IPS-15b (cell line): ENCODE results near the gene ISG20.

Experiments
- H3K27me3 ChIP-seq: one replicate; pipeline ENCODE4 v1.6.1; 2013; ENCODE audit warnings: low read length; ENCODE audit not compliant: control insufficient read depth, insufficient read depth
- H3K36me3 ChIP-seq: one replicate; pipeline ENCODE4 v1.6.1; 2013; ENCODE audit warnings: low read length; ENCODE audit not compliant: control insufficient read depth, insufficient read depth
- H3K4me1 ChIP-seq: one replicate; pipeline ENCODE4 v1.6.1; 2013; ENCODE audit warnings: mild to moderate bottlenecking, low read length; ENCODE audit not compliant: control insufficient read depth, insufficient read depth
- H3K4me3 ChIP-seq: one replicate; pipeline ENCODE4 v1.5.1; 2013; ENCODE audit warnings: low read depth, low read length
- H3K9ac ChIP-seq: one replicate; pipeline ENCODE4 v1.6.1; 2013; ENCODE audit warnings: low read depth, mild to moderate bottlenecking, low read length
- H3K9me3 ChIP-seq: one replicate; pipeline ENCODE4 v1.6.1; 2013; ENCODE audit warnings: mild to moderate bottlenecking, low read length; ENCODE audit not compliant: control insufficient read depth, insufficient read depth

Gene ISG20

GRCh38 chr15:88658972-88659931, 20.4 kb downstream of the ISG20 start:
- Histone ChIP-seq H3K27me3 (no peaks in the 10 kb centered on the region), H3K4me1 (no peaks in the 10 kb centered on the region), H3K9me3 (no peaks in the 10 kb centered on the region), H3K9ac (no peak overlapping the region), H3K36me3 (no peaks in the 10 kb centered on the region), H3K4me3 (no peak overlapping the region)

- Histone ChIP-seq H3K9ac (no peak overlapping the region), H3K9me3 (no peaks in the 10 kb centered on the region), H3K4me3 (no peak overlapping the region), H3K4me1 (no peaks in the 10 kb centered on the region), H3K27me3 (no peaks in the 10 kb centered on the region), H3K36me3 (no peaks in the 10 kb centered on the region)
These were observed 22.4 kb downstream of the ISG20 start for GRCh38 chr15:88661041-88661700.

- no peaks in the 10 kb centered on the region for H3K4me1 ChIP-seq
- H3K4me3 ChIP-seq, result no peak overlapping the region
- no peaks in the 10 kb centered on the region for H3K9me3 ChIP-seq
- no peak overlapping the region for H3K9ac ChIP-seq
- H3K27me3 ChIP-seq, result no peaks in the 10 kb centered on the region
- no peaks in the 10 kb centered on the region for H3K36me3 ChIP-seq
These were observed 23.1 kb downstream of the ISG20 start for GRCh38 chr15:88661761-88662556.

- H3K4me1 ChIP-seq, result no peaks in the 10 kb centered on the region
- H3K9me3 ChIP-seq, result no peaks in the 10 kb centered on the region
- H3K36me3 ChIP-seq, result no peaks in the 10 kb centered on the region
- H3K4me3 ChIP-seq, result no peak overlapping the region
- H3K27me3 ChIP-seq, result no peaks in the 10 kb centered on the region
- H3K9ac ChIP-seq, result no peak overlapping the region
These were observed 24.4 kb downstream of the ISG20 start for GRCh38 chr15:88663141-88663621.

- Histone ChIP-seq H3K9me3 (no peaks in the 10 kb centered on the region), H3K9ac (no peak overlapping the region), H3K4me3 (no peak overlapping the region), H3K36me3 (no peaks in the 10 kb centered on the region), H3K27me3 (no peaks in the 10 kb centered on the region), H3K4me1 (no peaks in the 10 kb centered on the region)
These were observed 25.4 kb downstream of the ISG20 start for GRCh38 chr15:88664151-88664778.

GRCh38 chr15:88674661-88675060, 35.8 kb downstream of the ISG20 start:
- Histone ChIP-seq H3K27me3 (no peaks in the 10 kb centered on the region), H3K36me3 (no peaks in the 10 kb centered on the region), H3K4me3 (no peak overlapping the region), H3K4me1 (no peaks in the 10 kb centered on the region), H3K9me3 (no peaks in the 10 kb centered on the region), H3K9ac (no peak overlapping the region)

- Histone ChIP-seq H3K9ac (no peak overlapping the region), H3K27me3 (no peaks in the 10 kb centered on the region), H3K36me3 (no peaks in the 10 kb centered on the region), H3K4me1 (no peaks in the 10 kb centered on the region), H3K4me3 (no peak overlapping the region), H3K9me3 (no peaks in the 10 kb centered on the region)
These were observed 39.9 kb downstream of the ISG20 start for GRCh38 chr15:88678755-88679154.

GRCh38 chr15:88680241-88681001, 41.6 kb downstream of the ISG20 start:
- H3K27me3 ChIP-seq, result no peaks in the 10 kb centered on the region
- H3K36me3 ChIP-seq, result no peaks in the 10 kb centered on the region
- H3K9me3 ChIP-seq, result no peaks in the 10 kb centered on the region
- H3K4me3 ChIP-seq, result no peak overlapping the region
- H3K4me1 ChIP-seq, result no peaks in the 10 kb centered on the region
- H3K9ac ChIP-seq, result no peak overlapping the region

GRCh38 chr15:88681610-88682221, 42.9 kb downstream of the ISG20 start:
- no peak overlapping the region for H3K4me3 ChIP-seq
- no peaks in the 10 kb centered on the region for H3K27me3 ChIP-seq
- H3K9ac ChIP-seq, result no peak overlapping the region
- H3K4me1 ChIP-seq, result no peaks in the 10 kb centered on the region
- H3K36me3 ChIP-seq, result no peaks in the 10 kb centered on the region
- no peaks in the 10 kb centered on the region for H3K9me3 ChIP-seq

- H3K9ac ChIP-seq, result no peak overlapping the region
- no peak overlapping the region for H3K4me3 ChIP-seq
- H3K36me3 ChIP-seq, result no peaks in the 10 kb centered on the region
- H3K9me3 ChIP-seq, result peaks cover 3% of the 10 kb centered on the region
- H3K4me1 ChIP-seq, result no peaks in the 10 kb centered on the region
- no peaks in the 10 kb centered on the region for H3K27me3 ChIP-seq
These were observed 45.5 kb downstream of the ISG20 start for GRCh38 chr15:88684345-88684744.
